Endothelial cell of umbilical vein (primary cell): ENCODE results near the gene ADGRD1. TPM values are rescaled to one million over a fixed set of nuclear protein-coding genes. Genes with fewer than 3 reads are reported as not detected.

Experiments
- BruUV-seq: library from RNA; stranded (reverse); fragments of 400-500 nt; replicated peaks from 2 replicates; lab custom pipeline; 2021; lab: Mats Ljungman, UMichigan
- CTCF ChIA-PET: fragments of 300-600, 350-600 bp; sonication (Branson Sonifier 250); formaldehyde crosslinking; loops from one replicate; lab custom pipeline; 2021; ENCODE audit warnings: antibody characterized with exemption, inconsistent platforms; lab: Charles Lee
- POLR2A ChIA-PET: fragments of 300-600, 350-600 bp; sonication (Branson Sonifier 250); formaldehyde crosslinking; loops from one replicate; lab custom pipeline; 2021; ENCODE audit warnings: antibody characterized with exemption, inconsistent platforms; lab: Charles Lee
- DNase-seq: peaks from one replicate; pipeline ENCODE4 v3.0.0-alpha.2; 2011; ENCODE audit warnings: low read depth, low spot score
- FAIRE-seq: peaks from 2 replicates; lab custom pipeline; 2011; peaks lifted over from hg19 to GRCh38; lab: Jason Lieb, UNC
- H2AFZ ChIP-seq: 2 replicates; pipeline ENCODE4 v1.6.0; 2012; ENCODE audit warnings: low read depth, low read length, control low read depth, inconsistent platforms
- H3K27ac ChIP-seq: 2 replicates; pipeline ENCODE4 v1.5.1; 2011; ENCODE audit warnings: low read depth, mild to moderate bottlenecking, control low read depth, low read length, moderate library complexity; ENCODE audit not compliant: insufficient read depth
- H3K27me3 ChIP-seq, 2 experiments: 2 replicates each; pipeline versions ENCODE4 v1.6.0 to v1.6.1; 2011; ENCODE audit warnings: low read length in 2 of 2, mixed read lengths in 1 of 2; ENCODE audit not compliant: control insufficient read depth in 2 of 2, insufficient read depth in 2 of 2
- H3K36me3 ChIP-seq, 2 experiments: 2 replicates in 1 of 2; 3 replicates in 1 of 2; pipeline ENCODE4 v1.5.1; 2011; ENCODE audit warnings: low read length in 2 of 2, mild to moderate bottlenecking in 1 of 2, moderate library complexity in 1 of 2; ENCODE audit not compliant: control insufficient read depth in 2 of 2, insufficient read depth in 2 of 2; ENCODE audit errors: extremely low read depth in 1 of 2
- H3K4me1 ChIP-seq: 3 replicates; pipeline ENCODE4 v1.5.1; 2011; ENCODE audit warnings: mild to moderate bottlenecking, low read length; ENCODE audit not compliant: control insufficient read depth, insufficient read depth; ENCODE audit errors: extremely low read depth
- H3K4me2 ChIP-seq: 2 replicates; pipeline ENCODE4 v1.6.1; 2011; ENCODE audit warnings: low read length, control low read depth, mixed read lengths; ENCODE audit not compliant: insufficient read depth
- H3K4me3 ChIP-seq, 3 experiments: fragments of 200-600 bp in 1 of 3; sonication (generic), shearing (Covaris generic) in 1 of 3; replicated peaks in 1 of 3; 2 replicates each; pipeline ENCODE4 v1.5.1; 2011 to 2016; ENCODE audit warnings: control low read depth in 3 of 3, low read length in 3 of 3, mild to moderate bottlenecking in 2 of 3, inconsistent platforms in 1 of 3, low read depth in 1 of 3, moderate library complexity in 1 of 3; ENCODE audit not compliant: insufficient read depth in 1 of 3
- H3K79me2 ChIP-seq: 2 replicates; pipeline ENCODE4 v1.6.0; 2012; ENCODE audit warnings: low read length, inconsistent platforms; ENCODE audit not compliant: control insufficient read depth, insufficient read depth
- H3K9ac ChIP-seq: replicated peaks from 2 replicates; pipeline ENCODE3; 2011; ENCODE audit warnings: low read length, control low read depth; ENCODE audit not compliant: insufficient read depth; ENCODE audit errors: extremely low read depth
- H3K9me1 ChIP-seq: replicated peaks from 3 replicates; pipeline ENCODE4 v1.6.0; 2011; ENCODE audit warnings: mild to moderate bottlenecking, low read length; ENCODE audit not compliant: control insufficient read depth, insufficient read depth; ENCODE audit errors: extremely low read depth
- H3K9me3 ChIP-seq: replicated peaks from 2 replicates; pipeline ENCODE4 v1.5.1; 2012; ENCODE audit warnings: low read length, inconsistent platforms; ENCODE audit not compliant: control insufficient read depth, insufficient read depth
- H4K20me1 ChIP-seq: replicated peaks from 2 replicates; pipeline ENCODE3; 2011; ENCODE audit warnings: mild to moderate bottlenecking, low read length; ENCODE audit not compliant: control insufficient read depth, insufficient read depth; ENCODE audit errors: extremely low read depth
- CTCF ChIP-seq, 2 donors: IDR thresholded peaks; 1 replicate in 1 of 2; 2 replicates in 1 of 2; pipeline ENCODE4 v1.5.1; 2011; ENCODE audit warnings: low read length in 2 of 2, mild to moderate bottlenecking in 2 of 2, moderate library complexity in 2 of 2, control low read depth in 1 of 2, inconsistent platforms in 1 of 2, low read depth in 1 of 2; ENCODE audit not compliant: insufficient read depth in 1 of 2; ENCODE audit errors: extremely low read depth in 1 of 2
- EZH2 ChIP-seq: IDR thresholded peaks from 2 replicates; pipeline ENCODE4 v1.6.1; 2012; ENCODE audit warnings: borderline replicate concordance, low read depth, mild to moderate bottlenecking, moderate library complexity, low read length, inconsistent platforms; ENCODE audit not compliant: severe bottlenecking
- FOS ChIP-seq: IDR thresholded peaks from 2 replicates; pipeline ENCODE4 v1.6.1; 2011; ENCODE audit warnings: mild to moderate bottlenecking, low read length, moderate library complexity, borderline replicate concordance; ENCODE audit not compliant: insufficient read depth
- GATA2 ChIP-seq: IDR thresholded peaks from 2 replicates; pipeline ENCODE4 v1.7.0; 2011; ENCODE audit warnings: low read depth, mild to moderate bottlenecking, moderate library complexity, mixed read lengths, low read length; ENCODE audit not compliant: insufficient read length, insufficient read depth
- JUN ChIP-seq: IDR thresholded peaks from 2 replicates; pipeline ENCODE4 v1.6.1; 2011; ENCODE audit warnings: borderline replicate concordance, low read depth; ENCODE audit not compliant: insufficient read length, insufficient read depth
- MAX ChIP-seq: IDR thresholded peaks from 2 replicates; pipeline ENCODE4 v1.6.1; 2011; ENCODE audit not compliant: insufficient read depth, insufficient read length
- MYC ChIP-seq: IDR thresholded peaks from one replicate; pipeline ENCODE4 v1.6.1; 2011; ENCODE audit warnings: mild to moderate bottlenecking, low read depth, low read length
- POLR2A ChIP-seq: IDR thresholded peaks from 2 replicates; pipeline ENCODE4 v1.6.1; 2012; ENCODE audit warnings: low read depth, mild to moderate bottlenecking, control low read depth, low read length
- POLR2AphosphoS5 ChIP-seq: IDR thresholded peaks from 2 replicates; pipeline ENCODE4 v1.6.1; 2012; ENCODE audit warnings: low read depth, mild to moderate bottlenecking, control low read depth, low read length, moderate library complexity; ENCODE audit not compliant: insufficient read depth
- dilution Hi-C: fragments of 300-500 bp; cut with MboI; formaldehyde crosslinking; loops from one replicate; pipeline ENCODE4 v1.15.0; 2019; ENCODE audit warnings: low sequenced_read_pairs; ENCODE audit not compliant: extremely low pct_ligation_motif_present
- intact Hi-C: fragments of 100-400 bp; cut with micrococcal nuclease; formaldehyde crosslinking; loops from one replicate; pipeline ENCODE4 v1.10.0; 2022
- polyA plus RNA-seq, 4 experiments: library from polyadenylated mRNA; depleted of rRNA in 3 of 4; stranded (reverse) in 3 of 4; unstranded in 1 of 4; fragments of >200 nt; gene quantifications; 2 replicates each; pipeline versions ENCODE4 v1.2.1 to v1.2.3, GENCODE V29; 2011 to 2012; ENCODE audit warnings: missing spikeins in 1 of 4
- total RNA-seq: library from RNA; stranded (reverse); gene quantifications from 2 replicates; pipeline ENCODE4 v1.2.3, GENCODE V29; 2021

The ADGRD1 gene
- total and polyA plus RNA-seq, 2 donors (not counting 3 experiments of a cell fraction or from before 2014, with no cell fraction given) = 0.07 TPM; not detected in 1

GRCh38 chr12:131044136-131044535 is 90.4 kb downstream of the ADGRD1 start:
- CTCF ChIA-PET = no interaction called here
- no peaks in the 10 kb centered on the region for H3K27me3 ChIP-seq

More at GRCh38 chr12:131044136-131044535, 90.4 kb downstream of the ADGRD1 start:
- dilution Hi-C loops (no loop called here), intact Hi-C loops (no loop called here)
- H3K36me3 ChIP-seq = no peaks in the 10 kb centered on the region
- no peaks in the 10 kb centered on the region for H3K9me1 ChIP-seq
- no peak overlapping the region for H3K27ac ChIP-seq
- H3K9ac ChIP-seq = no peak overlapping the region
- H4K20me1 ChIP-seq = no peaks in the 10 kb centered on the region
- no peak overlapping the region for H3K4me2 ChIP-seq
- H3K4me3 ChIP-seq = no peak overlapping the region
- no peaks in the 10 kb centered on the region for H3K4me1 ChIP-seq
- no peak overlapping the region for H2AFZ ChIP-seq
- no peaks in the 10 kb centered on the region for H3K9me3 ChIP-seq
- no peaks in the 10 kb centered on the region for H3K79me2 ChIP-seq
- DNase-seq (no peak), FAIRE-seq (no peak)
- POLR2A ChIA-PET = no interaction called here
- BruUV-seq = no TSS peak
- TF ChIP-seq MAX (no peak), POLR2A (no peak), CTCF (IDR thresholded peaks at IDR 0.05; ENCODE audit: extremely low read depth in 1 of 2, insufficient read depth in 1 of 2, low read depth in 1 of 2, low read length in 2 of 2) (no peak), JUN (no peak), MYC (no peak), EZH2 (no peak), GATA2 (no peak), FOS (no peak), POLR2AphosphoS5 (no peak)
